SK-N-SH treated with all-trans-retinoic acid at 6 μM for 48 hours (cell line): ENCODE measurements around the gene DNAJC6.

Source experiments
- ATAC-seq: fragments of 200-7000 bp; cut with Tn5 transposase; 3 replicates; pipeline ENCODE4 v1.9.1; 2020; ENCODE audit warnings: mild to moderate bottlenecking, moderate library complexity
- ARNTL ChIP-seq: fragments of 450-650 bp; formaldehyde crosslinking; IDR thresholded peaks from 2 replicates; pipeline ENCODE4 v1.5.0; 2020; ENCODE audit warnings: low read depth, mild to moderate bottlenecking, moderate library complexity, borderline replicate concordance
- BACH2 ChIP-seq: fragments of 250-450 bp; sonication (Bioruptor Pico); IDR thresholded peaks from 2 replicates; pipeline ENCODE4 v1.9.0; 2021; ENCODE audit warnings: mild to moderate bottlenecking, borderline replicate concordance
- CREB5 ChIP-seq: fragments of 250-450 bp; sonication (Bioruptor Pico); IDR thresholded peaks from 2 replicates; pipeline ENCODE4 v1.5.1; 2020; ENCODE audit warnings: low read depth, mild to moderate bottlenecking, moderate library complexity
- CSDC2 ChIP-seq: fragments of 250-450 bp; sonication (Bioruptor Pico); IDR thresholded peaks from 2 replicates; pipeline ENCODE4 v1.5.0; 2020; ENCODE audit warnings: mild to moderate bottlenecking, moderate library complexity
- CSRNP3 ChIP-seq: fragments of 250-450 bp; sonication (Bioruptor Pico); IDR thresholded peaks from 2 replicates; pipeline ENCODE4 v1.5.1; 2021; ENCODE audit warnings: mild to moderate bottlenecking, moderate library complexity
- ESRRG ChIP-seq: fragments of 250-450 bp; sonication (Bioruptor Pico); IDR thresholded peaks from 2 replicates; pipeline ENCODE4 v1.6.1; 2021; ENCODE audit warnings: mild to moderate bottlenecking
- GLIS3 ChIP-seq: fragments of 250-450 bp; sonication (Bioruptor Pico); IDR thresholded peaks from 2 replicates; pipeline ENCODE4 v1.5.0; 2020; ENCODE audit warnings: mild to moderate bottlenecking, moderate library complexity
- ISL1 ChIP-seq: fragments of 250-450 bp; sonication (Bioruptor Pico); IDR thresholded peaks from 2 replicates; pipeline ENCODE4 v2.1.2; 2022; ENCODE audit warnings: mild to moderate bottlenecking, moderate library complexity
- OSR1 ChIP-seq: fragments of 250-450 bp; sonication (Bioruptor Pico); IDR thresholded peaks from 2 replicates; pipeline ENCODE4 v1.8.0; 2022; ENCODE audit warnings: moderate library complexity, mild to moderate bottlenecking, inconsistent platforms
- PATZ1 ChIP-seq: fragments of 250-450 bp; sonication (Bioruptor Pico); IDR thresholded peaks from 2 replicates; pipeline ENCODE4 v1.8.0; 2020; ENCODE audit warnings: mild to moderate bottlenecking, moderate library complexity, borderline replicate concordance
- POU6F1 ChIP-seq: fragments of 250-450 bp; sonication (Bioruptor Pico); IDR thresholded peaks from 2 replicates; pipeline ENCODE4 v1.8.0; 2021; ENCODE audit warnings: low read depth, mild to moderate bottlenecking, moderate library complexity, borderline replicate concordance
- PPARA ChIP-seq: fragments of 250-450 bp; sonication (Bioruptor Pico); IDR thresholded peaks from 2 replicates; pipeline ENCODE4 v1.5.0; 2020; ENCODE audit warnings: mild to moderate bottlenecking, borderline replicate concordance
- RARB ChIP-seq: fragments of 250-450 bp; sonication (Bioruptor Pico); IDR thresholded peaks from 2 replicates; pipeline ENCODE4 v1.8.0; 2021; ENCODE audit warnings: mild to moderate bottlenecking, moderate library complexity
- SNAI2 ChIP-seq: fragments of 250-450 bp; sonication (Bioruptor Pico); IDR thresholded peaks from 2 replicates; pipeline ENCODE4 v1.5.0; 2020; ENCODE audit warnings: mild to moderate bottlenecking, moderate library complexity
- TCF4 ChIP-seq: fragments of 250-450 bp; sonication (Bioruptor Pico); IDR thresholded peaks from 2 replicates; pipeline ENCODE4 v1.8.0; 2021; ENCODE audit warnings: mild to moderate bottlenecking, moderate library complexity, borderline replicate concordance
- TOX ChIP-seq: fragments of 250-450 bp; sonication (Bioruptor Pico); IDR thresholded peaks from 2 replicates; pipeline ENCODE4 v1.8.0; 2021; ENCODE audit warnings: mild to moderate bottlenecking, moderate library complexity, borderline replicate concordance
- TSHZ2 ChIP-seq: fragments of 250-450 bp; sonication (Bioruptor Pico); IDR thresholded peaks from 2 replicates; pipeline ENCODE4 v1.5.0; 2020; ENCODE audit warnings: mild to moderate bottlenecking, moderate library complexity
- ZC3H10 ChIP-seq: fragments of 250-450 bp; sonication (Bioruptor Pico); IDR thresholded peaks from 2 replicates; pipeline ENCODE4 v1.5.1; 2021; ENCODE audit warnings: mild to moderate bottlenecking, moderate library complexity
- ZFP3 ChIP-seq: fragments of 250-450 bp; sonication (Bioruptor Pico); IDR thresholded peaks from 2 replicates; pipeline ENCODE4 v1.5.0; 2020; ENCODE audit warnings: mild to moderate bottlenecking, moderate library complexity
- ZFP30 ChIP-seq: fragments of 450-650 bp; formaldehyde crosslinking; IDR thresholded peaks from 2 replicates; pipeline ENCODE4 v1.5.0; 2022; ENCODE audit warnings: mild to moderate bottlenecking, moderate library complexity
- ZNF565 ChIP-seq: fragments of 450-650 bp; formaldehyde crosslinking; conservative IDR thresholded peaks from 2 replicates; pipeline ENCODE4 v1.5.0; 2020; ENCODE audit warnings: low read depth, mild to moderate bottlenecking, moderate library complexity
- ZNF70 ChIP-seq: fragments of 450-650 bp; formaldehyde crosslinking; IDR thresholded peaks from 2 replicates; pipeline ENCODE4 v1.5.0; 2020; ENCODE audit warnings: mild to moderate bottlenecking, moderate library complexity
- ZNF8 ChIP-seq: fragments of 450-650 bp; formaldehyde crosslinking; IDR thresholded peaks from 2 replicates; pipeline ENCODE4 v1.5.0; 2020; ENCODE audit warnings: mild to moderate bottlenecking, moderate library complexity

The DNAJC6 gene

GRCh38 chr1:65278376-65279069 is 30.8 kb upstream of the DNAJC6 start:
- TF ChIP-seq ZNF70 (CRISPR knock-in tag) (no peak), ESRRG (CRISPR knock-in tag) (no peak), GLIS3 (no peak), SNAI2 (CRISPR knock-in tag) (no peak), RARB (CRISPR knock-in tag) (no peak), BACH2 (no peak), POU6F1 (CRISPR knock-in tag) (no peak), ZFP30 (CRISPR knock-in tag) (no peak), TOX (CRISPR knock-in tag) (no peak), ZFP3 (no peak), CREB5 (CRISPR knock-in tag) (no peak), OSR1 (CRISPR knock-in tag) (no peak), ZC3H10 (CRISPR knock-in tag) (no peak), ZNF8 (CRISPR knock-in tag) (no peak), PPARA (CRISPR knock-in tag) (no peak), TSHZ2 (CRISPR knock-in tag) (no peak), ISL1 (CRISPR knock-in tag) (no peak), CSRNP3 (CRISPR knock-in tag) (no peak), CSDC2 (CRISPR knock-in tag) (no peak), PATZ1 (CRISPR knock-in tag) (no peak)
- ATAC-seq, result peak; percentile 19; the same call in 1 of the 3 replicates

- TF ChIP-seq ZNF8 (CRISPR knock-in tag), result no peak
- peak; percentile 39; the same call in 1 of the 2 replicates for TF ChIP-seq TCF4 (CRISPR knock-in tag)
- peak; percentile 87 for TF ChIP-seq ZNF70 (CRISPR knock-in tag)
- no peak for ATAC-seq
Measured at GRCh38 chr1:65279070-65279779, 30.1 kb upstream of the DNAJC6 start.

GRCh38 chr1:65281846-65282245 is 27.5 kb upstream of the DNAJC6 start:
- no peak for ATAC-seq
- TF ChIP-seq ZNF70 (CRISPR knock-in tag) (no peak), ZNF565 (CRISPR knock-in tag) (no peak), ISL1 (CRISPR knock-in tag) (no peak), ZNF8 (CRISPR knock-in tag) (no peak), PPARA (CRISPR knock-in tag) (no peak), POU6F1 (CRISPR knock-in tag) (no peak), BACH2 (no peak), ARNTL (CRISPR knock-in tag) (no peak), CSRNP3 (CRISPR knock-in tag) (no peak), ZFP30 (CRISPR knock-in tag) (no peak)
